HPDE6-E6E7 (cell line): ENCODE measurements around the gene ZEB2.

Experiments used
- DNase-seq: peaks from one replicate; pipeline ENCODE4 v3.0.0; 2011; ENCODE audit warnings: missing footprints; ENCODE audit errors: extremely low spot score

Gene ZEB2

GRCh38 chr2:144496092-144496976 is 23.6 kb downstream of the ZEB2 start:
- DNase-seq, result no peak

GRCh38 chr2:144495227-144496091 is 24.5 kb downstream of the ZEB2 start:
- no peak for DNase-seq

- no peak for DNase-seq
Measured at GRCh38 chr2:144493027-144493809, 26.7 kb downstream of the ZEB2 start.

- no peak for DNase-seq
Measured at GRCh38 chr2:144490857-144491256, 29.1 kb downstream of the ZEB2 start.

- no peak for DNase-seq
Measured at GRCh38 chr2:144490017-144490416, 29.9 kb downstream of the ZEB2 start.

- DNase-seq, result no peak
Measured at GRCh38 chr2:144489315-144489916, 30.5 kb downstream of the ZEB2 start.

- DNase-seq, result no peak
Measured at GRCh38 chr2:144484201-144484948, 35.5 kb downstream of the ZEB2 start.

- DNase-seq, result no peak
Measured at GRCh38 chr2:144481666-144482065, 38.3 kb downstream of the ZEB2 start.

GRCh38 chr2:144481109-144481508 is 38.8 kb downstream of the ZEB2 start:
- DNase-seq, result no peak

GRCh38 chr2:144480285-144480684 is 39.6 kb downstream of the ZEB2 start:
- no peak for DNase-seq

GRCh38 chr2:144479659-144480058 is 40.3 kb downstream of the ZEB2 start:
- no peak for DNase-seq

GRCh38 chr2:144479138-144479537 is 40.8 kb downstream of the ZEB2 start:
- no peak for DNase-seq

GRCh38 chr2:144477957-144478311 is 42.0 kb downstream of the ZEB2 start:
- DNase-seq, result no peak

- DNase-seq, result no peak
Measured at GRCh38 chr2:144477281-144477956, 42.5 kb downstream of the ZEB2 start.

- no peak for DNase-seq
Measured at GRCh38 chr2:144476682-144477081, 43.2 kb downstream of the ZEB2 start.

GRCh38 chr2:144475569-144476275 is 44.2 kb downstream of the ZEB2 start:
- no peak for DNase-seq

- DNase-seq, result no peak
Measured at GRCh38 chr2:144475044-144475443, 44.9 kb downstream of the ZEB2 start.

- no peak for DNase-seq
Measured at GRCh38 chr2:144474017-144474416, 45.9 kb downstream of the ZEB2 start.

- DNase-seq, result no peak
Measured at GRCh38 chr2:144472911-144473310, 47.0 kb downstream of the ZEB2 start.

- no peak for DNase-seq
Measured at GRCh38 chr2:144472046-144472412, 47.9 kb downstream of the ZEB2 start.
